Activated naive CD8-positive, alpha-beta T cell treated with anti-CD3 and anti-CD28 coated beads, Interleukin-2, amount 10 ng/mL, durations not matched to agents 7 days and 5 days (primary cell): ENCODE results near the gene FAM118B. TPM values are rescaled to one million over a fixed set of nuclear protein-coding genes. Genes with fewer than 3 reads are reported as not detected.

ENCODE experiments used
- ATAC-seq: fragments of 150-1000 bp; cut with Tn5 transposase; one replicate; pipeline ENCODE4 v1.10.0; 2021; ENCODE audit warnings: low read depth, moderate library complexity
- POLR2A ChIA-PET: fragments of 350-600 bp; sonication (Branson Sonifier 250); formaldehyde crosslinking; loops from one replicate; lab custom pipeline; 2021; ENCODE audit warnings: antibody characterized with exemption; lab: Charles Lee
- DNase-seq: peaks from one replicate; pipeline ENCODE4 v3.0.0; 2021
- H3K27ac Mint-ChIP-seq: one replicate; pipeline ENCODE4 v1.8.0; 2022; ENCODE audit warnings: mild to moderate bottlenecking, mixed read lengths
- H3K27me3 Mint-ChIP-seq: one replicate; pipeline ENCODE4 v1.8.0; 2022; ENCODE audit warnings: mild to moderate bottlenecking, moderate library complexity, mixed read lengths
- H3K36me3 Mint-ChIP-seq: one replicate; pipeline ENCODE4 v1.8.0; 2021; ENCODE audit warnings: mild to moderate bottlenecking, mixed read lengths
- H3K4me1 Mint-ChIP-seq: one replicate; pipeline ENCODE4 v1.8.0; 2021; ENCODE audit warnings: mixed read lengths
- H3K4me3 Mint-ChIP-seq: one replicate; pipeline ENCODE4 v1.8.0; 2022; ENCODE audit warnings: mild to moderate bottlenecking, moderate library complexity, mixed read lengths
- H3K9me3 Mint-ChIP-seq: one replicate; pipeline ENCODE4 v1.8.0; 2021; ENCODE audit warnings: mixed read lengths
- total RNA-seq, 2 experiments: library from RNA; stranded (reverse); gene quantifications; one replicate each; pipeline ENCODE4 v1.2.3, GENCODE V29; 2021

Gene FAM118B
- total RNA-seq, 2 experiments from 2014 or later, result 10.1 to 12.2 TPM

- POLR2A ChIA-PET, result no interaction called here
- H3K9me3 Mint-ChIP-seq, result peaks cover 3% of the 10 kb centered on the region
- H3K36me3 Mint-ChIP-seq, result peaks cover 2% of the 10 kb centered on the region
- H3K27me3 Mint-ChIP-seq, result no peaks in the 10 kb centered on the region
- DNase-seq (no peak), ATAC-seq (no peak)
- no peak overlapping the region for H3K4me3 Mint-ChIP-seq
- H3K27ac Mint-ChIP-seq, result no peak overlapping the region
- H3K4me1 Mint-ChIP-seq, result peaks cover 9% of the 10 kb centered on the region
Observed at GRCh38 chr11:126175393-126175792, 36.2 kb upstream of the FAM118B start.

- no peak for ATAC-seq
- H3K27ac Mint-ChIP-seq, result no peak overlapping the region
- no peak overlapping the region for H3K4me3 Mint-ChIP-seq
- no peaks in the 10 kb centered on the region for H3K27me3 Mint-ChIP-seq
- peaks cover 2% of the 10 kb centered on the region for H3K36me3 Mint-ChIP-seq
- H3K4me1 Mint-ChIP-seq, result peaks cover 9% of the 10 kb centered on the region
- POLR2A ChIA-PET, result no interaction called here
- H3K9me3 Mint-ChIP-seq, result peaks cover 6% of the 10 kb centered on the region
- DNase-seq, result no peak
Observed at GRCh38 chr11:126176853-126177470, 34.6 kb upstream of the FAM118B start.

GRCh38 chr11:126181939-126182730, 29.4 kb upstream of the FAM118B start:
- POLR2A ChIA-PET, result no interaction called here
- no peak overlapping the region for H3K27ac Mint-ChIP-seq
- no peaks in the 10 kb centered on the region for H3K27me3 Mint-ChIP-seq
- no peak overlapping the region for H3K4me3 Mint-ChIP-seq
- DNase-seq (no peak), ATAC-seq (no peak)
- peaks cover 2% of the 10 kb centered on the region for H3K36me3 Mint-ChIP-seq
- peaks cover 3% of the 10 kb centered on the region for H3K4me1 Mint-ChIP-seq
- peaks cover 6% of the 10 kb centered on the region for H3K9me3 Mint-ChIP-seq

- Mint-ChIP-seq H3K27me3 (no peaks in the 10 kb centered on the region), H3K36me3 (peaks cover 2% of the 10 kb centered on the region), H3K4me3 (no peak overlapping the region), H3K9me3 (peaks cover 6% of the 10 kb centered on the region), H3K27ac (no peak overlapping the region), H3K4me1 (peaks cover 3% of the 10 kb centered on the region)
- ATAC-seq (no peak), DNase-seq (no peak)
- POLR2A ChIA-PET, result interaction anchor here (0.6 to 0.7 kb wide), 2 partner anchors 16 to 28 kb away, joined by 3 to 4 read pairs; no protein-coding TSS in a partner anchor
Observed at GRCh38 chr11:126182787-126183445, 28.7 kb upstream of the FAM118B start.

- POLR2A ChIA-PET, result no interaction called here
- no peak overlapping the region for H3K4me3 Mint-ChIP-seq
- no peaks in the 10 kb centered on the region for H3K27me3 Mint-ChIP-seq
- peaks cover 3% of the 10 kb centered on the region for H3K9me3 Mint-ChIP-seq
- peaks cover 8% of the 10 kb centered on the region for H3K4me1 Mint-ChIP-seq
- DNase-seq, result no peak
- peaks cover 1% of the 10 kb centered on the region for H3K36me3 Mint-ChIP-seq
- no peak for ATAC-seq
- no peak overlapping the region for H3K27ac Mint-ChIP-seq
Observed at GRCh38 chr11:126185259-126186024, 26.1 kb upstream of the FAM118B start.

GRCh38 chr11:126186025-126186698, 25.4 kb upstream of the FAM118B start:
- DNase-seq, result no peak
- Mint-ChIP-seq H3K4me3 (no peak overlapping the region), H3K27ac (no peak overlapping the region), H3K27me3 (no peaks in the 10 kb centered on the region), H3K9me3 (no peaks in the 10 kb centered on the region), H3K4me1 (peaks cover 8% of the 10 kb centered on the region), H3K36me3 (peaks cover 1% of the 10 kb centered on the region)
- no peak for ATAC-seq
- POLR2A ChIA-PET, result no interaction called here

GRCh38 chr11:126186708-126187529, 24.7 kb upstream of the FAM118B start:
- Mint-ChIP-seq H3K36me3 (peaks cover 1% of the 10 kb centered on the region), H3K4me1 (peaks cover 8% of the 10 kb centered on the region), H3K4me3 (no peak overlapping the region), H3K27ac (no peak overlapping the region), H3K27me3 (no peaks in the 10 kb centered on the region), H3K9me3 (no peaks in the 10 kb centered on the region)
- no peak for ATAC-seq
- POLR2A ChIA-PET, result no interaction called here
- no peak for DNase-seq

- DNase-seq, result no peak
- no peak for ATAC-seq
- no peak overlapping the region for H3K27ac Mint-ChIP-seq
- peaks cover 5% of the 10 kb centered on the region for H3K4me1 Mint-ChIP-seq
- H3K36me3 Mint-ChIP-seq, result peaks cover 1% of the 10 kb centered on the region
- POLR2A ChIA-PET, result interaction anchor here (0.6 kb wide), 1 partner anchor 202 kb away, joined by 3 read pairs; no protein-coding TSS in a partner anchor
- H3K27me3 Mint-ChIP-seq, result no peaks in the 10 kb centered on the region
- H3K4me3 Mint-ChIP-seq, result no peak overlapping the region
- no peaks in the 10 kb centered on the region for H3K9me3 Mint-ChIP-seq
Observed at GRCh38 chr11:126188332-126189108, 23.1 kb upstream of the FAM118B start.

GRCh38 chr11:126189109-126189929, 22.3 kb upstream of the FAM118B start:
- ATAC-seq (no peak), DNase-seq (no peak)
- H3K36me3 Mint-ChIP-seq, result peaks cover 3% of the 10 kb centered on the region
- POLR2A ChIA-PET, result no interaction called here
- H3K27me3 Mint-ChIP-seq, result no peaks in the 10 kb centered on the region
- H3K4me1 Mint-ChIP-seq, result peaks cover 5% of the 10 kb centered on the region
- H3K4me3 Mint-ChIP-seq, result no peak overlapping the region
- no peaks in the 10 kb centered on the region for H3K9me3 Mint-ChIP-seq
- no peak overlapping the region for H3K27ac Mint-ChIP-seq

- Mint-ChIP-seq H3K27me3 (no peaks in the 10 kb centered on the region), H3K36me3 (peaks cover 7% of the 10 kb centered on the region), H3K4me1 (peaks cover 5% of the 10 kb centered on the region), H3K9me3 (no peaks in the 10 kb centered on the region), H3K27ac (no peak overlapping the region), H3K4me3 (no peak overlapping the region)
- POLR2A ChIA-PET, result no interaction called here
- ATAC-seq, result no peak
- DNase-seq, result no peak
Observed at GRCh38 chr11:126190792-126191191, 20.8 kb upstream of the FAM118B start.
